Measurements from ENCODE around the gene CYP2D6. TPM values are rescaled to one million over a fixed set of nuclear protein-coding genes. Genes with fewer than 3 reads are reported as not detected.

CYP2D6 gene
- total and polyA plus RNA-seq, 2 of the 13 experiments (the other 11 are each of a cell fraction or from before 2014, with no cell fraction given) = 1.0 to 3.7 TPM

- TF ChIP-seq SRSF4 (IDR thresholded peaks at IDR 0.05; ENCODE audit: low read depth, low read length, poor library complexity, severe bottlenecking) (no peak), ZNF7 (CRISPR knock-in tag; IDR thresholded peaks at IDR 0.05) (no peak), ATAD3A (CRISPR knock-in tag; IDR thresholded peaks at IDR 0.05) (no peak), ZUFSP (CRISPR knock-in tag; IDR thresholded peaks at IDR 0.05; ENCODE audit: borderline replicate concordance) (no peak), HMGA1 (CRISPR knock-in tag; conservative IDR thresholded peaks at IDR 0.05) (no peak), TARDBP (CRISPR knock-in tag; IDR thresholded peaks at IDR 0.05) (peak; percentile 31), ARNT2 (CRISPR knock-in tag; IDR thresholded peaks at IDR 0.05; ENCODE audit: low read depth) (peak; percentile 66; the same call in 1 of the 2 replicates), ZNF773 (CRISPR knock-in tag; IDR thresholded peaks at IDR 0.05; ENCODE audit: borderline replicate concordance) (no peak), ZNF609 (CRISPR knock-in tag; IDR thresholded peaks at IDR 0.05; ENCODE audit: borderline replicate concordance) (peak; percentile 40; the same call in 1 of the 2 replicates), ZNF556 (CRISPR knock-in tag; IDR thresholded peaks at IDR 0.05; ENCODE audit: borderline replicate concordance) (0 out of 2 replicates have a peak, but pooled peaks have one; percentile 52), NFYC (CRISPR knock-in tag; IDR thresholded peaks at IDR 0.05) (peak; percentile 95), BRD4 (CRISPR knock-in tag; IDR thresholded peaks at IDR 0.05) (peak; percentile 85), ZMYM2 (CRISPR knock-in tag; IDR thresholded peaks at IDR 0.05) (peak; percentile 70), ATF7 (IDR thresholded peaks at IDR 0.05) (no peak), ATF7 (CRISPR knock-in tag; IDR thresholded peaks at IDR 0.05) (peak; percentile 45; the same call in 1 of the 2 replicates), MEF2D (CRISPR knock-in tag; IDR thresholded peaks at IDR 0.05) (peak; percentile 40; the same call in 1 of the 2 replicates)
- TF ChIP-seq, protein P1, sequence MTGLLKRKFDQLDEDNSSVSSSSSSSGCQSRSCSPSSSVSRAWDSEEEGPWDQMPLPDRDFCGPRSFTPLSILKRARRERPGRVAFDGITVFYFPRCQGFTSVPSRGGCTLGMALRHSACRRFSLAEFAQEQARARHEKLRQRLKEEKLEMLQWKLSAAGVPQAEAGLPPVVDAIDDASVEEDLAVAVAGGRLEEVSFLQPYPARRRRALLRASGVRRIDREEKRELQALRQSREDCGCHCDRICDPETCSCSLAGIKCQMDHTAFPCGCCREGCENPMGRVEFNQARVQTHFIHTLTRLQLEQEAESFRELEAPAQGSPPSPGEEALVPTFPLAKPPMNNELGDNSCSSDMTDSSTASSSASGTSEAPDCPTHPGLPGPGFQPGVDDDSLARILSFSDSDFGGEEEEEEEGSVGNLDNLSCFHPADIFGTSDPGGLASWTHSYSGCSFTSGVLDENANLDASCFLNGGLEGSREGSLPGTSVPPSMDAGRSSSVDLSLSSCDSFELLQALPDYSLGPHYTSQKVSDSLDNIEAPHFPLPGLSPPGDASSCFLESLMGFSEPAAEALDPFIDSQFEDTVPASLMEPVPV (CRISPR knock-in tag; IDR thresholded peaks at IDR 0.05) = peak; percentile 28; the same call in 1 of the 2 replicates
- TF ChIP-seq, protein P2, sequence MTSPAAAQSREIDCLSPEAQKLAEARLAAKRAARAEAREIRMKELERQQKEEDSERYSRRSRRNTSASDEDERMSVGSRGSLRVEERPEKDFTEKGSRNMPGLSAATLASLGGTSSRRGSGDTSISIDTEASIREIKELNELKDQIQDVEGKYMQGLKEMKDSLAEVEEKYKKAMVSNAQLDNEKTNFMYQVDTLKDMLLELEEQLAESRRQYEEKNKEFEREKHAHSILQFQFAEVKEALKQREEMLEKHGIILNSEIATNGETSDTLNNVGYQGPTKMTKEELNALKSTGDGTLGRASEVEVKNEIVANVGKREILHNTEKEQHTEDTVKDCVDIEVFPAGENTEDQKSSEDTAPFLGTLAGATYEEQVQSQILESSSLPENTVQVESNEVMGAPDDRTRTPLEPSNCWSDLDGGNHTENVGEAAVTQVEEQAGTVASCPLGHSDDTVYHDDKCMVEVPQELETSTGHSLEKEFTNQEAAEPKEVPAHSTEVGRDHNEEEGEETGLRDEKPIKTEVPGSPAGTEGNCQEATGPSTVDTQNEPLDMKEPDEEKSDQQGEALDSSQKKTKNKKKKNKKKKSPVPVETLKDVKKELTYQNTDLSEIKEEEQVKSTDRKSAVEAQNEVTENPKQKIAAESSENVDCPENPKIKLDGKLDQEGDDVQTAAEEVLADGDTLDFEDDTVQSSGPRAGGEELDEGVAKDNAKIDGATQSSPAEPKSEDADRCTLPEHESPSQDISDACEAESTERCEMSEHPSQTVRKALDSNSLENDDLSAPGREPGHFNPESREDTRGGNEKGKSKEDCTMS (CRISPR knock-in tag; conservative IDR thresholded peaks at IDR 0.05) = no peak
These were observed 51.0 kb downstream of the CYP2D6 start, which contains the start of gene SMDT1 (continued) for GRCh38 chr22:42079319-42080251.

Data from HepG2 (cell line).